ENCODE data around the gene POGLUT2.

POGLUT2 gene

DNA sequence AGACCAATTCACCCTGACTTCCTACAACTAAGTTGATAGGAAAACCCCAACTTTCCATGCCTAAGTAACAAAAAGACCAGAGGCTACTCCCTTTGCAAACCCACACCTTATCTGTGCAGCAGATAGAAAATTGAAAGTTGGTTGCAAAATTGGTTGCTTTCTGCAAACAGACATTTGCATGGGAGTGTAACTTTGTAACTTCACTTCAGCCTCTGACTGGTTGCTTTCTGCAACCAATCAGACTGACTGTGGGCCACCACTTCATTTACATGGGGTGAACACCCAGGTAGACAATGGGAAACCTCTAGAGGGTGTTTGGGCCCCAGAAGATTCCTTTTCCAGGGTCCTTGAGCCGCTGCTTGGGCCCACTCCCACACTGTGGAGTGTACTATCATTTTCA is 35.0 kb downstream of the POGLUT2 start:
- DNase-seq, result no peak

GRCh38 chr13:102761071-102761470 is 37.7 kb downstream of the POGLUT2 start:
- DNase-seq, result no peak

- DNase-seq, result no peak
Observed at GRCh38 chr13:102758842-102759241, 39.9 kb downstream of the POGLUT2 start.

DNA sequence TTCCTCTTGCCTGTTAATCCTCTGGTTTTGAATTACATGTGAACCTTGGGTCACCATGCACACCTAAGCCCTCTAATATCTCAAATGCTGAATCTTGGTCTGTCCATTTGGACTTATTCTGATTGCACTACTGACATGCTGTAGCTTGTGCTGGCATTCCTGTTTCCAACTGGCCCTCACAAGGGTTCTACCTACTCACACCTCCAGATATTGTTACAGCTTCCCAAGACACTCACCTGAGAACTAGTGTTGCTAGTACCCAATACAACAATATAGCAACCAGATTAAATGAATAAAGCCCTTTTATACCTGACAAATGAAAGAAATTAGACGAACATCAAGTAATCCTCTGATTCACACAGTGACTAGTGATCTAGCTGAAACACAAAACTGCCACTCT is 41.8 kb downstream of the POGLUT2 start:
- DNase-seq, result no peak

DNA sequence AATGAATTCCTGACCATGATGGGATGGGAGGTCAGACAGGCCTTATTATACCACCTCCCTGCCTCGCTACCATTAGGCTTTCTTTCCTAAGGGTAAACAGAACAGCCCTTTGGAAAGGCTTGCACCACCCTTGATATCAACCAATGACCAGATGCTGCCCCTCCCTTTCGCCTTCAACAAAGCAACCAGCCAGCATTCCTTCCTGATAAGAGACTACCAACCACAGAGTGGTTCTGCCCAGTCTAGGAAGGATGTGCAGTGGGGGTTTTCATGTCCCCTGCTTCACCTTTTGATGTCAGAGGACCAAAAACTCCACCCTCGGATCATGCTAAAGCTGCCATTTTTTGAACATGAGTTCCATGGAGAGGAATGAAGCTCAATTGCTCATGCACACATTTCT is 46.9 kb downstream of the POGLUT2 start:
- no peak for DNase-seq

- no peak for DNase-seq
Observed at GRCh38 chr13:102742506-102742905, 56.3 kb downstream of the POGLUT2 start.

GRCh38 chr13:102742101-102742500 is 56.7 kb downstream of the POGLUT2 start:
- no peak for DNase-seq

All from NCI-H2171 treated with DMSO at 0.1 percent for 48 hours (cell line).